HG03457 (cell line): Measurements from ENCODE around the gene ARL4A.

Experiments
- ATAC-seq: cut with Tn5 transposase; IDR thresholded peaks from one replicate; pipeline ENCODE4 v1.9.1; 2021; ENCODE audit warnings: moderate number of reproducible peaks; ENCODE audit not compliant: unreplicated experiment

The ARL4A gene

GRCh38 chr7:12699299-12699698 is 11.9 kb downstream of the ARL4A start:
- no peak for ATAC-seq

GRCh38 chr7:12701433-12701832 is 14.0 kb downstream of the ARL4A start:
- ATAC-seq: no peak

- no peak for ATAC-seq
These were observed 16.4 kb downstream of the ARL4A start for GRCh38 chr7:12703881-12704280.

GRCh38 chr7:12705878-12706277 is 18.4 kb downstream of the ARL4A start:
- no peak for ATAC-seq

- ATAC-seq: no peak
These were observed 19.6 kb downstream of the ARL4A start for GRCh38 chr7:12706900-12707536.

- ATAC-seq: no peak
These were observed 20.9 kb downstream of the ARL4A start for GRCh38 chr7:12708314-12708713.

GRCh38 chr7:12709726-12710502 is 22.5 kb downstream of the ARL4A start:
- no peak for ATAC-seq

- ATAC-seq: no peak
These were observed 23.7 kb downstream of the ARL4A start for GRCh38 chr7:12711124-12711523.

GRCh38 chr7:12712236-12712635 is 24.8 kb downstream of the ARL4A start:
- ATAC-seq: no peak

GRCh38 chr7:12713625-12714378 is 26.4 kb downstream of the ARL4A start:
- ATAC-seq: no peak

GRCh38 chr7:12714379-12714737 is 26.9 kb downstream of the ARL4A start:
- ATAC-seq: no peak

GRCh38 chr7:12715372-12716133 is 28.1 kb downstream of the ARL4A start:
- ATAC-seq: no peak

- no peak for ATAC-seq
These were observed 28.8 kb downstream of the ARL4A start for GRCh38 chr7:12716134-12716681.

- no peak for ATAC-seq
These were observed 29.3 kb downstream of the ARL4A start for GRCh38 chr7:12716722-12717121.

GRCh38 chr7:12719141-12719919 is 31.9 kb downstream of the ARL4A start:
- ATAC-seq: no peak

GRCh38 chr7:12719981-12720865 is 32.8 kb downstream of the ARL4A start:
- ATAC-seq: no peak

- no peak for ATAC-seq
These were observed 33.9 kb downstream of the ARL4A start for GRCh38 chr7:12721286-12721830.

- ATAC-seq: no peak
These were observed 34.7 kb downstream of the ARL4A start for GRCh38 chr7:12722136-12722535.
